ENCODE data around the gene RAD23A.

- no peak for TF ChIP-seq CTCF (IDR thresholded peaks at IDR 0.05)
- TF ChIP-seq POLR2A (IDR thresholded peaks at IDR 0.05) = no peak
Observed at GRCh38 chr19:12984143-12984627, 38.5 kb downstream of the RAD23A start.
